ENCODE results near the gene TRIM33.

TRIM33 gene

DNA sequence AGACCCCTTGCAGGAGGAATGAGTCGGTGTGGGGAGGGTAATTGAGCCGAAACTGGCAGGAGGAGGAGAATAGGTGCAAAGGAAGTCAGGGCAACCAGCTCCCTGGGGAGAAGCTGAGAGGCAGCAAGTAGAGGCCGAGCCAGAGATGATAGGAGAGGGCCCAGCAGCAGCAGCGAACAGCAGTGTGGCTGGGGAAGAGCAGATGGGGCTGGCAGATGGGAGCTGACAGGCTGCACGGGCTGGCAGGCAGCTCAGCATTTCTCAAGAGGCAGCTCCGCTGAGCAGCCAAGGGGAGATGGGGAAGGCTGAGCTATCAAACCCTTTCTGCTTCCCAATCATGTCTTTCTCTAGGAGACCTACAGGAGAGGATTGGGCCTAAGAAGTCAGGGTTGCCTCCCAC is 158.2 kb downstream of the TRIM33 start:
- DNase-seq (ENCODE audit: low read depth, low spot score), result no peak

DNA sequence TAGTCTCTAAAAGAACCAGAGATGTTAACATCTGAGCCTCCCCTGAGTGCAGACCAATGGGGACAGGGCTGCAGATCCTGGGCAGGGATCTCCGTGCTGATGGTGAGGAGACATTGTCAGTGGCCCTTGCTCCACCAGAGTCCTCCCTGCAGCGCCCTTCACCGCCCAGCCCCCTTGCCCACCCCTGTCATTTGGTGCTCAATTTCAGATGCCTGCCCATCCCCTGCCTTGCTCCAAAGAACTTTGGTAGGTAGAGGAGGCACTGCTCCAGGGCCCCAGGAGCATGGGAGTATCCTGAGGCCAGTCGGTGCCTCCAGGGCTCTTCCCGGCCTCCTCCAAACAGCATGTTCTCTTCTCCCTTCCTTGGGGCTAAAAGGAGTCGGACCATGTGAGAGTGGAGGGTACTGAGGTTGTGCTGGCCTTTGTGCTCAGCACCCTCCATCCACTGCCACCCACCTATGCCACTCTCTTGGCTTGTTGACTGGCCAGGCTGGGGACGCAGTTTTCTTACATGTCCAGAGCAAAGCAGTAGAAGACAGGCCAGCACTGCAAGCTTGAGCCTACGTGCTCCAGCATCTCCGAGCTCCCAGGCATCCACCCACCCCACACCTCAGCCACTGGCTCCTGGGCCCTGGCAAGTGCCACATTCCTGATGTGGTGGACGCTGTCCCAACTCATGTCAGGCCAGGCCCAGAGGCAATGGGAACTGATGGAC is 160.1 kb downstream of the TRIM33 start:
- no peak for DNase-seq (ENCODE audit: low read depth, low spot score)

DNA sequence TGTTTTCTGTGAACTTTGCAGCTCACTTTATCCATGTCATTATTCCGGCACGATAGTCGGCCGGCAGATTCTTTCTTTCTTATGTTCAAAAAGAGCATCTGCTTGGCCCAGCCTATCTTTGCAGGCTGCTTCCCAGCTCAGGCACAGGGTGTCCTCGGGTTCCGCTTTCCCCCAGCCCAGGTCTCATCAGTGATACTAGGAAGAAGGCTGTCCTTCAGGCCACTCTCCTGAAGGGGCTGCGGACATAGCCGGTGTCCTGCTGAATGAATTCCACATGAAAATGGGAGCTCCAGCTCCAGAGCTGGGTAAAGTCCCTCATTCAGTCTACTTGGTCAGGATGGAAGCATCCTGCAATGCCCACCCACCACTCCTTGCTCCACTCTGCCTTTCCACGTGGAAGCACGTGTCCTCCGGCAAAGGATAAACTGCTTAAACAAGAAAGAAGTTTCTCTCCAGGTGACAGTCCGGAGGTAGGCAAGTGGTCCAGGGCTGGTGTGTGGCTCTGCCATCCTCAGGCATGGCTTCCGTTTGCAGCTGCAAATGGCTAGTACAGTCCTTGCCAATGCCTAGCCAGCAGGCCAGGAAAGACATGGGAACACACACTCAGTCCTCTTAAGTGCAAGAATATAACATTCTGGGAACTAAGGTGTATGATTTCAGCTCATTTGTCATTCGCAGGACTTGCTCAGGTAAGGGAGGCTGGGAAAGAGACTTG is 161.0 kb downstream of the TRIM33 start:
- no peak for DNase-seq (ENCODE audit: low read depth, low spot score)

DNA sequence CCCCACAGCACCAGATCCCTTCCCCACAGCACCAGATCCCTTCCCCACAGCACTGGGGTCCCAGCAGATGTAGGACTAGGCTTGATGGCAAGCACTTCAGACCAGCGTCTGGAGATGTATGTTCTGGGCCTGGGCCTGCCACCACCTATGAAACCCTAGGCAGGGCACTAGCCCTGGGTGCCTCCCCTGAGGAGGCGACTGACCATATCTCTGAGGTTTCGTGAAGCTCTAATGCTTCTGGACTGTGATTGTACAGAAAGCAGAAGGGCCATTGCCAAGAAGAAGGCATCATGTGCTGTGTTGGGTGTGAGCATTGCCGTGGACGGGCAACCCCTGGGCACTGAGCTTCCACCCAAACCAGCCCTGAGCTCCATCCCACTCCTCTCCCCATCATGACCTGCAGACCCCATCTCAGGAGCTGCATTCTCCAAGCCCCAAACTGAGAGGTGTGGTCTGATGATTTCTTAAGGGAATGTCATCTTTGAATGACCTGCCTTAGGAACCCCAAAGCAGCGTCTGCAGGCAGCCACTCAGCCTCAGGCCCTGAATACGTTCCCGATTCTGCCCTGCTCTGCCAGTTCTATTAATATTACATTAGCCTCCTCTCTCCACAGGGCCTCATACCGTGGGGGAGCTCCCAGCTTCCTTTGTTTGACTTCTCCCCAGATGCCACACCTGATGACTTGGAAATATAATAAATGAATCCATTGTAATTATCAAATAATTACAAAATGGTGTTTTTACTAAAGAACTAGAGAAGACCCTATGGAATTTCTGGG is 163.4 kb downstream of the TRIM33 start:
- no peak for DNase-seq (ENCODE audit: low read depth, low spot score)

DNA sequence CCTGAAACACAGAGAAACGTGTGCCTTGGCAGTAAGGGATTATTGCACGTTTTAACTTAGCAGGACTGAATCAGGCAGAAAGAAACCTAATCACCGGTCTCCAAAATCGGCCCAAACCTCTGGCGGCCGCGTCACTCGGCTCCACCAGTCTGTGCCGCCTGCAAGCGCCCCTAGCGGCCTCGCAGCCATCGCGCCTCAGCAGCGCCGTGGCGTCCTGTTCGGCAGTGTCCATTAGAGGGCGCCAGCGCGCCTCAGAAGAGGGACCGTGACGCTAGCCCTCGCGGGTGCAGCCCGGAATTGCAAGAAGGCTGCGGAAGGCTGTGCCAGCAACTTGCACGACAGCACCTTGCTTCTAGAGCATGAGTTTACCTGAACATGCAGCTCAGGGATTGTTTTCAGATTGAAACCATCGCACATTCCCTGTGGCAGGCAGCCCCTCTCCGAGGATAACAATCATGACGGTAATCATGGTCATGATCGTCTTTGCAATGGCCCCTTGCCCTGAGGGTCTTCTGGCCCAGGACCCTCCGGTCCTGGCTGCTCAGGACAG is 164.4 kb downstream of the TRIM33 start:
- DNase-seq (ENCODE audit: low read depth, low spot score), result peak; percentile 74

DNA sequence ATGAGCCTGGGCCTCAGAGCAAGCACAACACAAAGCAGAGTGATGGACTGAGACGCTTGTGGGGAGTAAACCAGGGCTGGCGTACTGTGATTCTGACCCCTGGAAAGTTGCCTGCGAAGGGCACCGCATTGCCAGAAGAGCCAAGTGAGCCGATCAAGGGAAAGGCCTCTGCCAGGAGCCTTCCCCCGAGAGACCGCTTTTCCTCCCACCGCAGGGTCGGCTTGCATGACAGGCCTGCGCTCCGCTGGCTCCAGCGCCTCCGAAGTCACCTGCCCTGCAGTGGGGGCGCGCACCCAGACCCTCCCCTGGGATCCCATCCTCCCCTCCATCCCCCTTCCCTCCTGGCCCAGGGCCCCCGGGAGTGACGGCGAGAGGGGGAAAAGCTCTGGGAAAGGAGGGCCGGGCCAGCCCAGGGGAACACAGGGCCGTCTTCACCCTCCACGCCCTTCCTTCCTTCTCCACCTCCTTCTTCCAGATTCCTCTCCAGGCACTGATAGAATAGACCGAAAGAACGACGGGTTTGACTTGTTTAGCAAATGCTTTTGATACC is 165.0 kb downstream of the TRIM33 start:
- no peak for DNase-seq (ENCODE audit: low read depth, low spot score)

DNA sequence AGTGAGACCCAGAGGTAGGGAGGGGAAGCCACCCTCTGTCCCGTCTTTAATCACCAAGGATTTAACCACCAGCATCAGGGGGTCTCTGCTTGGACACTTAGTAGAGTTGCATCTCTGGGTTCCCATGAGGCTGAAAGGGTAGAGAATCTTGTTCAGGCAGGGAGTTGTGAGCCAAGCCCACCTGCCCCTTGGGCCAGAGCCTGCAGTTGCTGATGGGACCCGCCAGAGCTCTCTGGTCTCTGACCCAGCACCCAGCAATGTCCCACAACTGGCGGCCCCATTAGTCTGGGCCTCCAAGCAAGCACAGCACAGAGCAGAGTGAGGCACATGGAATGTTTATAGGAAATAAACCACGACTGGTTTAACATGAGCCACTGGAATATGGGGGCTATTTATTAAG is 166.3 kb downstream of the TRIM33 start:
- no peak for DNase-seq (ENCODE audit: low read depth, low spot score)
